ENCODE measurements around the gene CAMKMT.
A peak's percentile ranks its signal among the peaks of the same experiment; 100 is the strongest.

Gene CAMKMT

DNA sequence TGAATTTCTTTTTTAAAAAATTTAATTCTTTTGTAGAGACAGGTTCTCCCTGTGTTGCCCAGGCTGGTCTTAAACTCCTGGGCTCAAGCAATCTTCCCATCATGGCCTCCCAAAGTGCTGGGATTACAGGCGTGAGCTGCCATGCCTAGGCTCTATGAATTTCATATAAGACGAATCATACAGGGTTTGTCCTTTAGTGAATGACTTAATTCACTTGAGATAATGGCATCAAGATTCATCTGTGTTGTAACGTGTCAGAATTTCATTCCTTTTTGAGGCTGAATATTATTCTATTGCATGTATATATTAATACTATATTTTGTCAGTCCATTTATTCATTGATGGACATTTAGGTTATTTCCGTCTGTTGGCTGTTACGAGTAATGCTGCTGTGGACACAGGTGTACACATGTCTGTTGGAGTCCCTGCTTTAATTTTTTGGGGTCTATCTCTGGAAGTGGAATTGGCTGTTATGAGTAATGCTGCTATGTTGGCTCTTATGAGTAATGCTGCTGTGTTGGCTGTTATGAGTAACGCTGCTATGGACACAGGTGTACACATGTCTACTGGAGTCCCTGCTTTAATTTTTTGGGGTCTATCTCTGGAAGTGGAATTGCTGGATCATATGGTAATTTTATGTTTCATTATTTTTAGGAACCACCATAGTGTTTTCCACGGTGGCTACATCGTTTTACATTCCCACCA is 210.6 kb downstream of the CAMKMT start:
- TF ChIP-seq, protein P1, sequence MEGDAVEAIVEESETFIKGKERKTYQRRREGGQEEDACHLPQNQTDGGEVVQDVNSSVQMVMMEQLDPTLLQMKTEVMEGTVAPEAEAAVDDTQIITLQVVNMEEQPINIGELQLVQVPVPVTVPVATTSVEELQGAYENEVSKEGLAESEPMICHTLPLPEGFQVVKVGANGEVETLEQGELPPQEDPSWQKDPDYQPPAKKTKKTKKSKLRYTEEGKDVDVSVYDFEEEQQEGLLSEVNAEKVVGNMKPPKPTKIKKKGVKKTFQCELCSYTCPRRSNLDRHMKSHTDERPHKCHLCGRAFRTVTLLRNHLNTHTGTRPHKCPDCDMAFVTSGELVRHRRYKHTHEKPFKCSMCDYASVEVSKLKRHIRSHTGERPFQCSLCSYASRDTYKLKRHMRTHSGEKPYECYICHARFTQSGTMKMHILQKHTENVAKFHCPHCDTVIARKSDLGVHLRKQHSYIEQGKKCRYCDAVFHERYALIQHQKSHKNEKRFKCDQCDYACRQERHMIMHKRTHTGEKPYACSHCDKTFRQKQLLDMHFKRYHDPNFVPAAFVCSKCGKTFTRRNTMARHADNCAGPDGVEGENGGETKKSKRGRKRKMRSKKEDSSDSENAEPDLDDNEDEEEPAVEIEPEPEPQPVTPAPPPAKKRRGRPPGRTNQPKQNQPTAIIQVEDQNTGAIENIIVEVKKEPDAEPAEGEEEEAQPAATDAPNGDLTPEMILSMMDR (IDR thresholded peaks at IDR 0.05; ENCODE audit: low read length, missing control alignments): no peak

DNA sequence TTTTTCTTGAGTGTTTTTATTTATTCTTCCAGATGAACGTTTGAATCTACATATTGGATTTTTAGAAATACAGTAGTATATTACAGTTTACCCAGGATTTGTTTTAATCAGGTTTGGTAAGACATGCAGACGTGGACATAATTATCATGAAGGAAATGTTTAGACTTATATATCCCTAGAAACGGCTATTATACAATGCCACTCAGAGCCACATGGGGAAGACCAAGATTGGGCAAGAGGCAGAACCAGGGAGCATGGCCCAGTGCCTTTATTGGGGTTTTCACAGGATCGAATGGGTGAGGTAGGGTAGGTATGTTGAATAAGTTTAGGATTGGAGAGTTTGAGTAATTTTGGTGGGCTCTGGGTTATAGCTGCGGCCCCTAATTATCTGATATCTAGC is 212.2 kb downstream of the CAMKMT start:
- no peak overlapping the region for H3K4me3 ChIP-seq (replicated peaks; ENCODE audit: low read depth, low read length)
- TF ChIP-seq, protein P1 (IDR thresholded peaks at IDR 0.05; ENCODE audit: low read length, missing control alignments): no peak
- no peak for DNase-seq (ENCODE audit: low read depth)

More for the DNA sequence above, 210.6 kb downstream of the CAMKMT start:
- no peak overlapping the region for H3K4me3 ChIP-seq (replicated peaks; ENCODE audit: low read depth, low read length)
- DNase-seq (ENCODE audit: low read depth): no peak

DNA sequence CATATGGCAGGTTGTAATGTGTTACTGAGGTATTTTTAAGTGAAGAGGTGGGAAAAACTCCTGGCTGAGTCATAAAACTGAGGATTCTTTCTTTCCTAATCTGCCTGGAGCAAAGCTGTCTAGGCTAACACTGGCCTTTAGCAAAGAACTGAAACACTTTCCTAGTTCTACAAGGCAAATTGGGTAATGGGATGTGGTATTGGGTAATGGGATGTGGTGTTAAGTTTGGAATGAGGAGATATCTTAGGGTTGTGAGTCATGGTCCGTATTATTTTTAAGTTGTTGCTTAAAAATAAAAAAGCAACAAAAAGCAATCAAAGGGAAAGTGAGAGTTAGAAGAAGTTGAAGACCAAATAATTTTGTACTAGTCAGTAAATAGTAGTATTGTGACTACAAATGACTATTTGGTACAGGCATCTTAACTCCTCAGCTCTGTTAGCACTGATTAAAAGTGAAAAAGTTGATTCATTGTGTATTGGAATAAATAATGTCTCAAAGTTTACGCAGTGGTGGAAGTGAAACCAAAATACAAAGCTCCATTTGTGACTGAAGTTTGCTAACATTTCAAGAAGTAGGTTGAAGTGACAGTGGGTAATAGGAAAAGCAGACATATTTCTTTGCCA is 216.8 kb downstream of the CAMKMT start:
- TF ChIP-seq, protein P1 (IDR thresholded peaks at IDR 0.05; ENCODE audit: low read length, missing control alignments): no peak
- peak; percentile 91 for DNase-seq (ENCODE audit: low read depth)
- peak overlapping the region; percentile 39 for H3K4me3 ChIP-seq (replicated peaks; ENCODE audit: low read depth, low read length)

DNA sequence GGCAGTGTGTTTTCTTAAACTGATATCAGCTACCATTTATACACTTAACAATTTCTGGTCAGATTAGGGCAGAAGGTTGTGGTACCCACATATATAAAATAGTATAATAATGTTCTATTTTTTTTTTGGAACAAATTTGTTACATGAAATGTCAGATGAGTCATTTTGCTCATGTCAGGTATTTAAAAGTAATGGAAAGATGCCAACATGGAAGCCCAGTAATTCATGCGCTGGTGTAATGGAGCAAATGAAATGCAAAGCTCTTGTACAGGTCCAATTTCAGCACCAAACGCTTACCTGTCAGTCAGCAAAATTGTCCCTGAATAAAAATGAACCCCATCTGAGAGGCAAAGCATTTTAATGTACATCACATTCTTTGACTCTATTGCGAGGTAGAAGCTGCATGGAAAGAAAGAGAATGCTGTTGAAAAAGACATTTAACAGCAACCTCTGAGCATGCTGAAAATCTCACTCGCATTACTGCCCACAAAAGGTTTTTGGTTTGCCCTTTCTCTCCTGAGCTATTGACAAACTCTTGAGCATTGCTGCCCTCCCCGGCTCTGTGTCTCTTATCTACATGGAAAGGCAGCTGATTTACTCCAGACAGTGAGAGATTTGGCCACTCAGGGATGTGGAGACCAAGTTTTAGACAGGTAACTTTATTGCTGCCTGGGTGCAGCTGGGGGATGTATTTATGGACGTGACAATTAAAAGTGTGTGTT is 217.5 kb downstream of the CAMKMT start:
- DNase-seq (ENCODE audit: low read depth): peak; percentile 11
- H3K4me3 ChIP-seq (replicated peaks; ENCODE audit: low read depth, low read length): peak overlapping the region; percentile 39
- TF ChIP-seq, protein P1 (IDR thresholded peaks at IDR 0.05; ENCODE audit: low read length, missing control alignments): no peak

DNA sequence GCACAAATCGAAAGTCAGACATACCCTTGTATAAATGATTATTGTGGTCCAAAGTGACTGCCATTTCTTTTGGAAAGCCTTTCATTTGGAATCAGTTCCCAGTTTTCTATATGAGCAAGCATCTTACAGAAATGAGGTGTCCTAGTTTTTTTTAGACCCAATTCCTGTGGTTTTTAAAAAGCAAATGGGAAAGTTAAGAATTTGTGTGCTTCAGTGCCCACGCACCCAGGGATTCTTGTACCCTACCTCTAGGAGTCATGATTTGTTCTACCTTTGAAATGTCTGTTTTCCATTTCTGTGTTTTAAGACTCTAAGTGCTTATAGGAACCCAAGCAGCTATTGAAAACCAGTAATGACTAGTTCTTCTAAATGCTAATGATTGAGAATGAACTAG is 218.1 kb downstream of the CAMKMT start:
- no peak for DNase-seq (ENCODE audit: low read depth)
- H3K4me3 ChIP-seq (replicated peaks; ENCODE audit: low read depth, low read length): no peak overlapping the region
- TF ChIP-seq, protein P1 (IDR thresholded peaks at IDR 0.05; ENCODE audit: low read length, missing control alignments): no peak

DNA sequence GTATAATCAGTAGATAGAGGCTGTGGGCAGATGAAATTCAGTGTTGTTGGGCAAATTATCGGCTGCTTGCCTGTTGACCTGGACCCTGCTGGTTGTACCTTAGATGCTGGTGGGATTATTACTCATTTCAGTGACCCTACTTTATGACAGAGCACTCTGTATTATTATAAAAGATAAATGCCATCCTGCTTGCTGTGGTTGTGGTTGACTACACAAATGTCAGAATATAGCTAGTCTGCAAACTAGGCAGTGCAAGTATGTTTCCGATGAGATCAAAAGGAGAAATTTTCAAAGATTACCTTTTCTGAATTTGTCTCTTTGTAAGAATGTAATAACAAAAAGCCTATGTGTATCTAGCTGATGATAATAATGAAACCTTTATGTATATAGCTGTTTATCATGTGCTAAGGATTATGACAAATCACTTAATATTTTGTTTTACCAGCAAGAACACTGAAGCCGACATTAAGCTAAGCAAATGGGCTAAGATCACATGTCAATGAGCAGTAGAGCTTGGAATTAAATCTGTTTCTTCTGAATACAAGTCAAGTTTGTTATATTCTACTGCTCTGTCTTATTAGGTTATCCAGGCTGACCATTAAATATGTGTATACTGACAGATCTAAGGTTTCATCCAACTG is 219.2 kb downstream of the CAMKMT start:
- no peak overlapping the region for H3K4me3 ChIP-seq (replicated peaks; ENCODE audit: low read depth, low read length)
- no peak for DNase-seq (ENCODE audit: low read depth)
- TF ChIP-seq, protein P1 (IDR thresholded peaks at IDR 0.05; ENCODE audit: low read length, missing control alignments): no peak
